Measurements from ENCODE around the gene THEM4. TPM values are rescaled to one million over a fixed set of nuclear protein-coding genes. Genes with fewer than 3 reads are reported as not detected.

The THEM4 gene
- total RNA-seq, 1 experiment from 2014 or later = 18.6 TPM

DNA sequence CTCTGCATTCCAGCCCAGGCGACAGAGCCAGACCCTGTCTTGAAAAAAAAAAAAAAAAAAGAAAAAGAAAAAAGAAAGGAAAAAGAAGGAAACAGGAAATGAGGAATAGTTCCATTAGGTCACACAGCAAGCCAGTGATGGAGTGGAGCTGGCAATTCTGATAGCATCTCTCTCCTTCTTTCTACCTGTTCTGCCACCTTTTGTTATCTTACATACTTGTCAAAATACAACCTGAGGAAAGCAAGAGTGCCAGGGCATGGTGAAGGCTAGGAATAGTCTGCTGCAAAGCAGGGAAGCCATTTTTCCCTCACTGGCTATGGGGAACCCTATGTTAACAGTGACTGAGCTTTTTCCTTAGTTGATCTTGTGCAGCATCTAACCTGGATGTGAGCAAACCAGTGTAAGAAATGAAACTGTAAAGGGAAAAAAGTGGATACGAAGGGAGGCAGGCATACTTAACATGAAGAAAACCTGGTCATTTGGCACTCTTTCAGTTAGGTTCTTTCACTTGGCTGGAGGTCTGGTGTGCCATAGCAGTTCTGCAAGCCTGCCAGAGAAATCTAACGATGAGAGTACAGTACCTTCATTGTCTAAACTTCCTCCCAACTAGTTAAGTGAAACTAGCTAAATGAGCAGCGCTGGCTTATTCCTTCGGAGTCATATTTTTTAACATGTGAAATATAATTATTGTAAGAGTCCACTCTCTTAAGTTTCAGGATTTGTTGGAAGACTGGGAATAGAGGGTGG is 37.9 kb downstream of the THEM4 start:
- BruUV-seq (replicated peaks) = no TSS peak
- Mint-ChIP-seq H3K4me1 (ENCODE audit: low read depth, unreplicated experiment) (peaks cover 11% of the 10 kb centered on the region), H3K9me3 (ENCODE audit: low read depth, unreplicated experiment) (no peaks in the 10 kb centered on the region), H3K4me3 (ENCODE audit: low read depth, unreplicated experiment) (no peak overlapping the region), H3K27ac (ENCODE audit: unreplicated experiment) (no peak overlapping the region), H3K27me3 (ENCODE audit: unreplicated experiment) (no peaks in the 10 kb centered on the region), H3K36me3 (ENCODE audit: insufficient read depth, unreplicated experiment) (no peaks in the 10 kb centered on the region)
- TF ChIP-seq, protein P1, sequence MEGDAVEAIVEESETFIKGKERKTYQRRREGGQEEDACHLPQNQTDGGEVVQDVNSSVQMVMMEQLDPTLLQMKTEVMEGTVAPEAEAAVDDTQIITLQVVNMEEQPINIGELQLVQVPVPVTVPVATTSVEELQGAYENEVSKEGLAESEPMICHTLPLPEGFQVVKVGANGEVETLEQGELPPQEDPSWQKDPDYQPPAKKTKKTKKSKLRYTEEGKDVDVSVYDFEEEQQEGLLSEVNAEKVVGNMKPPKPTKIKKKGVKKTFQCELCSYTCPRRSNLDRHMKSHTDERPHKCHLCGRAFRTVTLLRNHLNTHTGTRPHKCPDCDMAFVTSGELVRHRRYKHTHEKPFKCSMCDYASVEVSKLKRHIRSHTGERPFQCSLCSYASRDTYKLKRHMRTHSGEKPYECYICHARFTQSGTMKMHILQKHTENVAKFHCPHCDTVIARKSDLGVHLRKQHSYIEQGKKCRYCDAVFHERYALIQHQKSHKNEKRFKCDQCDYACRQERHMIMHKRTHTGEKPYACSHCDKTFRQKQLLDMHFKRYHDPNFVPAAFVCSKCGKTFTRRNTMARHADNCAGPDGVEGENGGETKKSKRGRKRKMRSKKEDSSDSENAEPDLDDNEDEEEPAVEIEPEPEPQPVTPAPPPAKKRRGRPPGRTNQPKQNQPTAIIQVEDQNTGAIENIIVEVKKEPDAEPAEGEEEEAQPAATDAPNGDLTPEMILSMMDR (IDR thresholded peaks at IDR 0.05; ENCODE audit: unreplicated experiment) = no peak
- DNase-seq = no peak
- CTCF ChIA-PET = interaction anchor here (0.6 to 1.1 kb wide), 4 partner anchors 11 to 133 kb away, joined by 3 to 6 read pairs (median 4); no protein-coding TSS in a partner anchor
- intact Hi-C loops (cut with micrococcal nuclease; ENCODE audit: unreplicated experiment) = no loop called here

DNA sequence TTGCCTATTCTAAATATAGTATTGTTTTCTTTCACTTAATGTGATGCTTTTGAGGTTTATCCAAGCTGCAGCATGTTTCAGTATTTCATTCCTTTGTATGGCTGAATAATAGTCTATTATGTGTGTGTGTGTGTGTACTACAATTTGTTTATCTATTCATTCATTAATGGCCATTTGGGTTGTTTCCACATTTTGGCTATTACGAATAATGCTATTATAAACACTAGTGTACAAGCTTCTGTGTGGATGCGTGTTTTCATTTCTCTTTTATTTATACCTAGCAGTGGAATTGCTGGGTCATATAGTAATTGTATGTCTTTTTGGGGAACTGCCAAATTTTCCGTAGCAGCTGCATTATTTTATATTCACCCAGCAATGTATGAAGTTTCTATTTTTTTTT is 40.8 kb downstream of the THEM4 start:
- no TSS peak for BruUV-seq (replicated peaks)
- CTCF ChIA-PET = no interaction called here
- TF ChIP-seq, protein P1 (IDR thresholded peaks at IDR 0.05; ENCODE audit: unreplicated experiment) = no peak
- H3K36me3 Mint-ChIP-seq (ENCODE audit: insufficient read depth, unreplicated experiment) = no peaks in the 10 kb centered on the region
- no peak overlapping the region for H3K4me3 Mint-ChIP-seq (ENCODE audit: low read depth, unreplicated experiment)
- intact Hi-C loops (cut with micrococcal nuclease; ENCODE audit: unreplicated experiment) = no loop called here
- H3K27me3 Mint-ChIP-seq (ENCODE audit: unreplicated experiment) = no peaks in the 10 kb centered on the region
- H3K4me1 Mint-ChIP-seq (ENCODE audit: low read depth, unreplicated experiment) = peaks cover 11% of the 10 kb centered on the region
- H3K27ac Mint-ChIP-seq (ENCODE audit: unreplicated experiment) = no peak overlapping the region
- no peaks in the 10 kb centered on the region for H3K9me3 Mint-ChIP-seq (ENCODE audit: low read depth, unreplicated experiment)
- DNase-seq = no peak

DNA sequence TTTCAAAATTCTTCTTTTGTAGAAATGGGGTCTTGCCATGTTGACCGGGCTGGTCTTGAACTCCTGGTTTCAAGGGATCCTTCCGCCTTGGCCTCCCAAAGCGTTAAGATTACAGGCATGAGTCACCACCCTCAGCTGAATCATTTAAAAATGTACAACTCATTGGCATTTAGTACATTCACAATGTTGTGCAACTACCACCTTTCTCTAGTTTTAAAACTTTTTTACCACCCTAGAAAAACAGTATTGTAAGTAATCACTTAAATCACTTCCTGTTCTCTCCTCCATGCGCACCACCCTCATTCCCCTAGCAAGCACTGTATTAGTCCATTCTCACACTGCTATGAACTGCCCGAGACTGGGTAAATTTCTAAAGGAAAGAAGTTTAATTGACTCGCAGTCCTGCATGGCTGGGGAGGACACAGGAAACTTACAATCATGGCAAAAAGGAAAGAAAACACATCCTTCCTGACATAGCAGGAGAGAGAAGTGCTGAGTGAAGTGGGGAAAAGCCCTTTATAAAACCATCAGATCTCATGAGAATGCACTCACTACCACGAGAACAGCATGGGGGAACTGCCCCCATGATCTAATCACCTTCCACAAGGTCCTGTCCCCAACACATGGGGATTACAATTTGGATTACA is 41.4 kb downstream of the THEM4 start:
- CTCF ChIA-PET = no interaction called here
- DNase-seq = no peak
- H3K27ac Mint-ChIP-seq (ENCODE audit: unreplicated experiment) = no peak overlapping the region

DNA sequence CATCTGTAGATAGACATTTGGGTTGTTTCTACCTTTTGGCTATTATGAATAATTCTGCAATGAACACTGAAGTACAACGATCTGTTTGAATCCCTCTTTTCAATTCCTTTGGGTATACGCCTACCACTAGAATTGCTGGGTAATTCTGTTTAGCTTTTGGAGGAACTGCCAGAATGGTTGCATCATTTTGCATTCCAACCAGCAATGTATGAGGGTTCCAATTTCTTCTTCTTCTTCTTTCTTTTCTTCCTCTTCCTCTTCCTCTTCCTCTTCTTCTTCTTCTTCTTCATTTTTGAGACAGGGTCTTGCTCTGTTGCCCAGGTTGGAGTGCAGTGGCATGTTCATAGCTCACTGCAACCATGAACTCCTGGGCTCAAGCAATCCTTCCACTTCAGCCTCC is 42.0 kb downstream of the THEM4 start:
- H3K4me3 Mint-ChIP-seq (ENCODE audit: low read depth, unreplicated experiment) = no peak overlapping the region
- CTCF ChIA-PET = no interaction called here
- H3K36me3 Mint-ChIP-seq (ENCODE audit: insufficient read depth, unreplicated experiment) = no peaks in the 10 kb centered on the region
- H3K4me1 Mint-ChIP-seq (ENCODE audit: low read depth, unreplicated experiment) = peaks cover 11% of the 10 kb centered on the region
- H3K27ac Mint-ChIP-seq (ENCODE audit: unreplicated experiment) = no peak overlapping the region
- no peaks in the 10 kb centered on the region for H3K9me3 Mint-ChIP-seq (ENCODE audit: low read depth, unreplicated experiment)
- no peak for DNase-seq
- BruUV-seq (replicated peaks) = no TSS peak
- intact Hi-C loops (cut with micrococcal nuclease; ENCODE audit: unreplicated experiment) = no loop called here
- H3K27me3 Mint-ChIP-seq (ENCODE audit: unreplicated experiment) = no peaks in the 10 kb centered on the region
- TF ChIP-seq, protein P1 (IDR thresholded peaks at IDR 0.05; ENCODE audit: unreplicated experiment) = no peak

More for the DNA sequence above, 41.4 kb downstream of the THEM4 start:
- Mint-ChIP-seq H3K27me3 (ENCODE audit: unreplicated experiment) (no peaks in the 10 kb centered on the region), H3K36me3 (ENCODE audit: insufficient read depth, unreplicated experiment) (no peaks in the 10 kb centered on the region), H3K9me3 (ENCODE audit: low read depth, unreplicated experiment) (no peaks in the 10 kb centered on the region), H3K4me3 (ENCODE audit: low read depth, unreplicated experiment) (no peak overlapping the region), H3K4me1 (ENCODE audit: low read depth, unreplicated experiment) (peaks cover 11% of the 10 kb centered on the region)
- intact Hi-C loops (cut with micrococcal nuclease; ENCODE audit: unreplicated experiment) = no loop called here
- TF ChIP-seq, protein P1 (IDR thresholded peaks at IDR 0.05; ENCODE audit: unreplicated experiment) = no peak
- BruUV-seq (replicated peaks) = no TSS peak
